ENCODE results near the gene P3H2.

DNA sequence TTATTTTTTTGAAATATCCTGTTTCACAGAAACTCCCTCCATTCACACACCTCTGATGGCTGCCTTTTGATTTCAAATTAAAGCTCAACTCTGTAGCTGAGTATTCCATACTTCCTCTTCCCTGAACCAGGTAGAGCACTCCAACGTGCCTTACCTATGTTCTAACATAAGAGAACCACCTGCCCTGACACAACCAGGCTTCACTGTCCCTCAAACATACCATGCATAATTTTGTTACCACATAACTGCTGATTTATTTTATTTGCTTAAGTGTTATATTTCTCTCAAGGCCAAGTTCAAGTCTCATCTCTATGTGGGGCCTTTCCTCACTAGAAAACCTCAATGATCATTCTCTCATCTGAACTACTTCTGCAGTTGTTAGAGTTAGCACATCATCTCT, 209.7 kb downstream of the P3H2 start:
- TF ChIP-seq, protein P1, sequence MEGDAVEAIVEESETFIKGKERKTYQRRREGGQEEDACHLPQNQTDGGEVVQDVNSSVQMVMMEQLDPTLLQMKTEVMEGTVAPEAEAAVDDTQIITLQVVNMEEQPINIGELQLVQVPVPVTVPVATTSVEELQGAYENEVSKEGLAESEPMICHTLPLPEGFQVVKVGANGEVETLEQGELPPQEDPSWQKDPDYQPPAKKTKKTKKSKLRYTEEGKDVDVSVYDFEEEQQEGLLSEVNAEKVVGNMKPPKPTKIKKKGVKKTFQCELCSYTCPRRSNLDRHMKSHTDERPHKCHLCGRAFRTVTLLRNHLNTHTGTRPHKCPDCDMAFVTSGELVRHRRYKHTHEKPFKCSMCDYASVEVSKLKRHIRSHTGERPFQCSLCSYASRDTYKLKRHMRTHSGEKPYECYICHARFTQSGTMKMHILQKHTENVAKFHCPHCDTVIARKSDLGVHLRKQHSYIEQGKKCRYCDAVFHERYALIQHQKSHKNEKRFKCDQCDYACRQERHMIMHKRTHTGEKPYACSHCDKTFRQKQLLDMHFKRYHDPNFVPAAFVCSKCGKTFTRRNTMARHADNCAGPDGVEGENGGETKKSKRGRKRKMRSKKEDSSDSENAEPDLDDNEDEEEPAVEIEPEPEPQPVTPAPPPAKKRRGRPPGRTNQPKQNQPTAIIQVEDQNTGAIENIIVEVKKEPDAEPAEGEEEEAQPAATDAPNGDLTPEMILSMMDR (IDR thresholded peaks at IDR 0.05) = no peak
- no peak for TF ChIP-seq EP300 (IDR thresholded peaks at IDR 0.05)
